ENCODE measurements around the gene INPP4A.
"Not testable (repeated sequence)": the region's sequence is repeated elsewhere in the genome, so short reads cannot be mapped to it uniquely, and the experiment has no call there.

The INPP4A gene

DNA sequence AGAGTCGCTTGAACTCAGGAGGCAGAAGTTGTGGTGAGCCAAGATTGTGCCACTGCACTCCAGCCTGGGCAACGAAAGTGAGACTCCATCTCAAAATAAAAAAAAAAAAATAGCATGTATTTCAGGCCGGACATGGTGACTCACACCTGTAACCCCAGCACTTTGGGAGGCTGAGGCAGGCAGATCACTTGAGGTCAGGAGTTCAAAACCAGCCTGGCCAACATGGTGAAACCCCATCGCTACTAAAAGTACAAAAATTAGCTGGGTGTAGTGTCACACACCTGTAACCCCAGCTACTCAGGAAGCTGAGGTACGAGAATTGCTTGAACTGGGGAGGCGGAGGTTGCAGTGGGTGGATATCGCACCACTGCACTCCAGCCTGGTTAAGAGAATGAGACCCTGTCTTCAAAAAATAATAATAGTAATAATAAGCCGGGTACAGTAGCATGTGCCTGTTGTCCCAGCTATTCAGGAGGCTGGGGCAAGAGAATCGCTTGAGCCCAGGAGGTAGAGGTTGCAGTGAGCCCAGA is 28.9 kb upstream of the INPP4A start:
- H3K4me3 ChIP-seq (ENCODE audit: insufficient read depth, low read depth, low read length); H3K4me1 ChIP-seq (ENCODE audit: control insufficient read depth, insufficient read depth, low read length); H3K36me3 ChIP-seq (ENCODE audit: control insufficient read depth, insufficient read depth, low read length); H3K9me3 ChIP-seq (ENCODE audit: control insufficient read depth, low read length); H3K27me3 ChIP-seq (ENCODE audit: control insufficient read depth, insufficient read depth, low read length, poor library complexity, severe bottlenecking); H3K27ac ChIP-seq (ENCODE audit: insufficient read depth, low read depth, low read length, poor library complexity, severe bottlenecking): not testable (repeated sequence)
- WGBS, 2 experiments, result 91 to 92% methylated on average over 8 to 9 of the region's 9 CpGs

DNA sequence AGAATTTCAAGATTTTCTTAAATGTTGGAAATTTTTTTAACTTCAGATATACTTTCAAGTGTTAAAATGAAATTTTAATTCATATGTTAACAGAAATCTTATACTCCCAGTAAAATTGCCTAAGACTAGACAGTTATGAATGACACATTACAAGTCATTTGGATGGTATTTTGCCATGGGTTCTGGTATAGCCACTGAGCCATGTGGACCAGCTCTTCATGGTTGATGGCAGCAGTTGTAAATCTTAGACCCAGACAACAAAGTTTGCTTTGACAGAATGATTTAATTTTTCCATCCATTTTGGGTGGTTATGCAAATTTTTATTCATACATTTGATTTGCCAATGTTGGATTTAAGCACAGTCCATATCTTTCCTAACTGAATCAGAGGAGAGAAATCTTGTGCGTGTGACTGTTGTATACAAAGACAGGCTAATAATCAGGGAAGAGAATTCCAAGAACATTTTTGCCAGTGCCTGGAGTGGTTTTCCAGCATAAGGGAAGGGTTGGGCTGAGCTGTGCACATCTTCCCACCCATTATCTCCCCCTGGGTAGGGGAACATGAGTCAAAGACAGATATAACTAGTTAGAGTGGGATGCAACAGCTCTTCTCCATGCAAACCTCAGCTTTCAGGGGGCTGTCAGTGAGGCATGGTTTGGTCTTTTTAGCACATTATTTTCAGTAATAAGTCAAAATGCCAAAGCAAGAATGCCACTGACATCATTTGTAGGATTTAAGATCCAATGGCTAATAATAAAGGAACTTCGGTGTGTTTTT is 28.1 kb upstream of the INPP4A start:
- H3K36me3 ChIP-seq (ENCODE audit: control insufficient read depth, insufficient read depth, low read length), result no peaks in the 10 kb centered on the region
- H3K27ac ChIP-seq (ENCODE audit: insufficient read depth, low read depth, low read length, poor library complexity, severe bottlenecking), result no peak overlapping the region
- H3K9me3 ChIP-seq (ENCODE audit: control insufficient read depth, low read length), result no peaks in the 10 kb centered on the region
- no peaks in the 10 kb centered on the region for H3K4me1 ChIP-seq (ENCODE audit: control insufficient read depth, insufficient read depth, low read length)
- no peaks in the 10 kb centered on the region for H3K27me3 ChIP-seq (ENCODE audit: control insufficient read depth, insufficient read depth, low read length, poor library complexity, severe bottlenecking)
- no peak overlapping the region for H3K4me3 ChIP-seq (ENCODE audit: insufficient read depth, low read depth, low read length)
- WGBS, 2 experiments, result 93 to 100% methylated on average over 1 to 2 of the region's 2 CpGs

DNA sequence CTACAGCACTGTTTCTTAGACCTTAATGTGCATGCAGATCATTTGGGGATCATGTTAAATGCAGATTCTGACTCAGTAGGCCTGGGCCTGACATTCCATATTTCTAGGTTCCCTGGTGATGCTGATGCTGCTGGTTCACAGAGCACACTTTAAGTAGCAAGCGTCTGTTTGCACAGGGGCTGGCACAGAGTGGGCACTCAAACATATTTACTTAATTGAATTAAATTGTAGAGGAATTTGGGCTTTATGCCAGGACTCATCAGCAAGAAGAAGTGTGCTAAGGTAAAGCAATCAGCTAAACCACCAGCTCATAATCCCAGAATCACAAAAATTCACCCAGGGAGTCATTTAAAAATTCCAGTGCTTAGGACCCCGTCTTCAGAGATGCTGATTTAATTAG is 25.1 kb upstream of the INPP4A start:
- WGBS, 2 experiments, result 75 to 88% methylated on average over 2 of the region's 2 CpGs
- H3K4me3 ChIP-seq (ENCODE audit: insufficient read depth, low read depth, low read length), result no peak overlapping the region
- H3K4me1 ChIP-seq (ENCODE audit: control insufficient read depth, insufficient read depth, low read length), result no peaks in the 10 kb centered on the region
- H3K9me3 ChIP-seq (ENCODE audit: control insufficient read depth, low read length), result no peaks in the 10 kb centered on the region
- no peaks in the 10 kb centered on the region for H3K36me3 ChIP-seq (ENCODE audit: control insufficient read depth, insufficient read depth, low read length)
- H3K27ac ChIP-seq (ENCODE audit: insufficient read depth, low read depth, low read length, poor library complexity, severe bottlenecking), result no peak overlapping the region
- H3K27me3 ChIP-seq (ENCODE audit: control insufficient read depth, insufficient read depth, low read length, poor library complexity, severe bottlenecking), result no peaks in the 10 kb centered on the region

DNA sequence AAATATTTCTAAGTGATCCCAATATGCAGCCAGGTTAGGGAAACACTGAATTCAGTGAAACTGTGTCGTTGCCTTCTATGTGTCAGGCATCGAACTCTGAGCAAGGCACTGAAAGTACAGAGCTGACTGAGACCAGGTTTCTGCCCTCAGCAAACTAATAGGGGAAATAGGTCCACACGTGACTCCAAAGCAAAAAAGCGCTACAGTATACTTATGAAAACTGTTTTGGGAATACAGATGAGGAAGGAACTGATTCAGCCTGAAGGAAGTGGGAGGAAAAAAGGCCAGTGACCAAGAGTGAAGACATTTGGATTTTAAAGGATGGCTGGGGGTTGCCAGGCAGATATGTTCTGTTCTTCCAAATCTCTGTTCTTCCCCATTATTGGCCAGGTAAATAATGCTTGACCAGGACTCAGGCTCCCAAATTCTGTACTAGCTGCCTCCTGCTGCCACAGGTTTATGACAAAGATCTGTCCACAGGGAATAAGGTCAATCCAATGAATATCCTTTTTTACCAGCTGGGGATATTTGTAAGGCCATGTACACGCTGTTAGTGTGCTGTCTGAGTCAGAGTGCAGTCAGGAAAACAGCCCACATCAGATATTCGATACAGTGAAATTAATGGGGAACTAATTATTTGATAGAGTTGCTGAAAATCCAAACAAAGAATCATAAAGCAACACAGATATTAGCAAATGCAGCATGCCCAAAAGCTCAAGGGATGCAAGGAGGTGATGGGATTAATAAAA is 24.5 kb upstream of the INPP4A start:
- H3K9me3 ChIP-seq (ENCODE audit: control insufficient read depth, low read length), result no peaks in the 10 kb centered on the region
- H3K36me3 ChIP-seq (ENCODE audit: control insufficient read depth, insufficient read depth, low read length), result no peaks in the 10 kb centered on the region
- 91 to 96% methylated on average over 6 of the region's 6 CpGs for WGBS, 2 experiments
- no peaks in the 10 kb centered on the region for H3K27me3 ChIP-seq (ENCODE audit: control insufficient read depth, insufficient read depth, low read length, poor library complexity, severe bottlenecking)
- no peak overlapping the region for H3K27ac ChIP-seq (ENCODE audit: insufficient read depth, low read depth, low read length, poor library complexity, severe bottlenecking)
- no peak overlapping the region for H3K4me3 ChIP-seq (ENCODE audit: insufficient read depth, low read depth, low read length)
- no peaks in the 10 kb centered on the region for H3K4me1 ChIP-seq (ENCODE audit: control insufficient read depth, insufficient read depth, low read length)

DNA sequence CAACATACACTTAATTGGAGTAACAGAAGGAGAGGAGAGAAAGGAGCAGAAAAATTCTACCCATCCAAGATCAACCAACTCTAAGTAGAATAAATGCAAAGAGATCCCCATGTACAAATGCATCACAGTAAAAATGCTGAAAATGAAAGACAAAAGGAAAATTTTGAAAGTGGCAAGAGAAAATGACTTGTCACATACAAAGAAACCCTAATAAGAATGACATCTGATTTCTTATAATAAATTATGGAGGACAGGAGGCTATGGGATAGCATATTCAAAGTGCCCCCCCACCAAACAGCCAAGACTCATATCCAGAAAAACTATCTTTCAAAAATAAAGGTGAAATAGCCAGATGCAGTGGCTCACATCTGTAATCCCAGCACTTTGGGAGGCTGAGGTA is 22.2 kb upstream of the INPP4A start:
- Histone ChIP-seq H3K9me3 (ENCODE audit: control insufficient read depth, low read length) (no peaks in the 10 kb centered on the region), H3K36me3 (ENCODE audit: control insufficient read depth, insufficient read depth, low read length) (no peaks in the 10 kb centered on the region), H3K4me3 (ENCODE audit: insufficient read depth, low read depth, low read length) (no peak overlapping the region), H3K27ac (ENCODE audit: insufficient read depth, low read depth, low read length, poor library complexity, severe bottlenecking) (no peak overlapping the region), H3K4me1 (ENCODE audit: control insufficient read depth, insufficient read depth, low read length) (no peaks in the 10 kb centered on the region), H3K27me3 (ENCODE audit: control insufficient read depth, insufficient read depth, low read length, poor library complexity, severe bottlenecking) (no peaks in the 10 kb centered on the region)

DNA sequence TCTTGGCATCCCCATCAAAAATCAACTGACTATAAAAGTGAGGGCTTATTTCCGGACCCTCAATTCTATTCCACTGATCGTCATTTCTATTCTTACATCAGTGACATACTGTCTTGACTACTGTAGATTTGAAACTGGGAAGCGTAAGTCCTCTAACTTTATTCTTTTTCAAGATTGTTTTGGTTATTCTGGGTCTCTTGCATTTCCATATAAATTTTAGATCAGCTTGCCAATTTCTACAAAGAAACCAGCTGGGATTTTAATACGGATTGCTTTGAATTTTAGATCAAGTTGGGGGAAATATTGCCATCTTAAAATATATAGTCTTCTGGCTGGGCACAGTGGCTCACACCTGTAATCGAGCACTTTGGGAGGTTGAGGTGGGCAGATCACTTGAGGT is 17.9 kb upstream of the INPP4A start:
- H3K4me3 ChIP-seq (ENCODE audit: insufficient read depth, low read depth, low read length), result no peak overlapping the region
- H3K4me1 ChIP-seq (ENCODE audit: control insufficient read depth, insufficient read depth, low read length), result no peaks in the 10 kb centered on the region
- H3K9me3 ChIP-seq (ENCODE audit: control insufficient read depth, low read length), result no peaks in the 10 kb centered on the region
- H3K27ac ChIP-seq (ENCODE audit: insufficient read depth, low read depth, low read length, poor library complexity, severe bottlenecking), result no peak overlapping the region
- 83 to 98% methylated on average over 4 to 5 of the region's 5 CpGs for WGBS, 2 experiments
- no peaks in the 10 kb centered on the region for H3K27me3 ChIP-seq (ENCODE audit: control insufficient read depth, insufficient read depth, low read length, poor library complexity, severe bottlenecking)
- no peaks in the 10 kb centered on the region for H3K36me3 ChIP-seq (ENCODE audit: control insufficient read depth, insufficient read depth, low read length)

DNA sequence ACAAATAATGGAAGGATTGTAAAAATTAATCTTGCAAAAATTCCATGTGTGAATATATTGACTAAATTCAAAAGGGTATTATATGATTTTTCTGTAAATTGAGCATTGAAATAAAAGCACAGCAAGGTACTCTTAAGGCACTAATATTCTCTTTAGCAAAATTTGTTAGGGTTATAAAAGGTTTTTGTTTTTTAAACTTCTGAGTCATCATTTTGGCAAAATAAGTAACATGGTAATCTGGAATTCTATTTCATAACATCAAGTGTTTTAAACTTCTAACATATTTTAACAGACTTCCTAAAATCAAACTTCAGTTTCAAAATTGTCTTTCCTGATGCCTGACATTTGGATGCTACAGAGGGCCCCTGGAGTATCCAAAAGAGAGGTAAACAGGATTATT is 12.5 kb upstream of the INPP4A start:
- no peak overlapping the region for H3K4me3 ChIP-seq (ENCODE audit: insufficient read depth, low read depth, low read length)
- H3K4me1 ChIP-seq (ENCODE audit: control insufficient read depth, insufficient read depth, low read length), result no peaks in the 10 kb centered on the region
- H3K27me3 ChIP-seq (ENCODE audit: control insufficient read depth, insufficient read depth, low read length, poor library complexity, severe bottlenecking), result no peaks in the 10 kb centered on the region
- H3K9me3 ChIP-seq (ENCODE audit: control insufficient read depth, low read length), result no peaks in the 10 kb centered on the region
- H3K27ac ChIP-seq (ENCODE audit: insufficient read depth, low read depth, low read length, poor library complexity, severe bottlenecking), result no peak overlapping the region
- no peaks in the 10 kb centered on the region for H3K36me3 ChIP-seq (ENCODE audit: control insufficient read depth, insufficient read depth, low read length)

DNA sequence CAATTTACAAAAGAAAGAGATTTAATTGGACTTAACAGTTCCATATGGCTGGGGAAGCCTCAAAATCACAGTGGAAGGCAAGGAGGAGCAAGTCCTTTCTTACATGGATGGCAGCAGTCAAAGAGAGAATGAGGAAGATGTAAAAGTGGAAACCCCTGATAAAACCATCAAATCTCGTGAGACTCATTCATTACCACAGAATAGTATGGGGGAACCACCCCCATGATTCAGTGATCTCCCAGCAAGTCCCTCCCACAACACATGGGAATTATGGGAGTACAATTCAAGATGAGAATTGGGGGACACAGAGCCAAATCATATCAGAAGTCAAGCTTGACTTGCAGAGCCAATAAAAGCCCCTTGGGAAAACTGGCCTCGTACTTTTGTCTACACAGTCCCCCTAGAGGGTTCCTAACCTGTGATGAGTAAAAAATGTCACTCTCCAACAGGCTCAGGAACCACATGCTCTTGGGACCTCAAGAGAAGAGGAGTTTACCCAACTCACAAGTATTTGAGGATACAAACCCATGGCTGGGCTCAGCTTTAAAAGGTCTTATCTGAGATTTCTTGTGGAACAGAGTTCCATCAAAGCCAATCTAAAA is 11.2 kb upstream of the INPP4A start:
- Histone ChIP-seq H3K4me3 (ENCODE audit: insufficient read depth, low read depth, low read length) (no peak overlapping the region), H3K36me3 (ENCODE audit: control insufficient read depth, insufficient read depth, low read length) (no peaks in the 10 kb centered on the region), H3K27me3 (ENCODE audit: control insufficient read depth, insufficient read depth, low read length, poor library complexity, severe bottlenecking) (no peaks in the 10 kb centered on the region), H3K9me3 (ENCODE audit: control insufficient read depth, low read length) (no peaks in the 10 kb centered on the region), H3K4me1 (ENCODE audit: control insufficient read depth, insufficient read depth, low read length) (no peaks in the 10 kb centered on the region), H3K27ac (ENCODE audit: insufficient read depth, low read depth, low read length, poor library complexity, severe bottlenecking) (no peak overlapping the region)
- WGBS, 2 experiments, result 85 to 91% methylated on average over 1 to 2 of the region's 2 CpGs

DNA sequence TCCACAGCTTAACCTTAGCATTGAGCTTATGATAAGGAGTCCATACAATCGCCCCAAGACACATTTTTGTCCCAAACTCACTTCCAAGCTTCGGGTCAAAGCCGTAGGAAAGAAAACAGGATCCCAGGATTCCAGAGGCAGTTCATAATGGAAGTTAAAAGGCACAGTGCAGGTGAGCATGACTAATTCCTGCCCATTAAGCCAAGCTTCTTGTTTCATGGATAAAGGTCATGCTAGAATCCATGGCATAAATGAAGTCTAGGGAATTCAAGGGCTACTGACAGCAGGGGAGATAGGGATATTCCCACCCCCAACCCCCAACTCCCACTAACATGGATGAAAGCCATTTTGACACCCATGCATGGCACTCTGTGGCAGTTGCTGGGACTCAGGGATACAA is 10.2 kb upstream of the INPP4A start:
- Histone ChIP-seq H3K4me1 (ENCODE audit: control insufficient read depth, insufficient read depth, low read length) (no peaks in the 10 kb centered on the region), H3K27me3 (ENCODE audit: control insufficient read depth, insufficient read depth, low read length, poor library complexity, severe bottlenecking) (no peaks in the 10 kb centered on the region), H3K27ac (ENCODE audit: insufficient read depth, low read depth, low read length, poor library complexity, severe bottlenecking) (no peak overlapping the region), H3K36me3 (ENCODE audit: control insufficient read depth, insufficient read depth, low read length) (no peaks in the 10 kb centered on the region), H3K4me3 (ENCODE audit: insufficient read depth, low read depth, low read length) (no peak overlapping the region), H3K9me3 (ENCODE audit: control insufficient read depth, low read length) (no peaks in the 10 kb centered on the region)
- 91 to 97% methylated on average over 3 of the region's 3 CpGs for WGBS, 2 experiments

DNA sequence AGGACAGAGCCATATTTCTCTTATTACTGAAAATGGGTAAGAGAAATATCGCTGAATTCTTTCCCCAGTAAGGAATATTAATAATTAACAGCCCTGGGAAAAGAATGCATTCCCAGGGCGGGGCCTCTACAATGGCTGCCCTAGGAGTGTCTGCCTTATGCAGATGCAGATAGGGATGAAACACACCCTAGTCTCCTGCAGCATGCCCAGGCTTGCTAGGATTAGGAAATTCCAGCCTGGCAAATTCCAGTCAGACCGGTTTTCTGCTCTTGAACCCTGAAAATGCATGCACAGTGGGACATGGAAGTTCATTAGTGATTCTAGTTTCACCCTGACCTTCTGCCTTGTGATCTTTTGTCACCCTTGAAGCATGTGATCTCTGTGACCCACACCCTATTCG is 9.0 kb upstream of the INPP4A start:
- not testable (repeated sequence) for H3K36me3 ChIP-seq (ENCODE audit: control insufficient read depth, insufficient read depth, low read length); H3K4me3 ChIP-seq (ENCODE audit: insufficient read depth, low read depth, low read length); H3K27ac ChIP-seq (ENCODE audit: insufficient read depth, low read depth, low read length, poor library complexity, severe bottlenecking); H3K4me1 ChIP-seq (ENCODE audit: control insufficient read depth, insufficient read depth, low read length); H3K27me3 ChIP-seq (ENCODE audit: control insufficient read depth, insufficient read depth, low read length, poor library complexity, severe bottlenecking); H3K9me3 ChIP-seq (ENCODE audit: control insufficient read depth, low read length)
- WGBS, 2 experiments, result 95 to 96% methylated on average over 3 to 4 of the region's 4 CpGs

Measured in ectodermal cell (in vitro differentiated cells).